Measurements from ENCODE around the gene TMEM203.

TMEM203 gene

GRCh38 chr9:137167277-137167746, 38.1 kb downstream of the TMEM203 start:
- no peak for DNase-seq (ENCODE audit: low read depth, low spot score)

DNA sequence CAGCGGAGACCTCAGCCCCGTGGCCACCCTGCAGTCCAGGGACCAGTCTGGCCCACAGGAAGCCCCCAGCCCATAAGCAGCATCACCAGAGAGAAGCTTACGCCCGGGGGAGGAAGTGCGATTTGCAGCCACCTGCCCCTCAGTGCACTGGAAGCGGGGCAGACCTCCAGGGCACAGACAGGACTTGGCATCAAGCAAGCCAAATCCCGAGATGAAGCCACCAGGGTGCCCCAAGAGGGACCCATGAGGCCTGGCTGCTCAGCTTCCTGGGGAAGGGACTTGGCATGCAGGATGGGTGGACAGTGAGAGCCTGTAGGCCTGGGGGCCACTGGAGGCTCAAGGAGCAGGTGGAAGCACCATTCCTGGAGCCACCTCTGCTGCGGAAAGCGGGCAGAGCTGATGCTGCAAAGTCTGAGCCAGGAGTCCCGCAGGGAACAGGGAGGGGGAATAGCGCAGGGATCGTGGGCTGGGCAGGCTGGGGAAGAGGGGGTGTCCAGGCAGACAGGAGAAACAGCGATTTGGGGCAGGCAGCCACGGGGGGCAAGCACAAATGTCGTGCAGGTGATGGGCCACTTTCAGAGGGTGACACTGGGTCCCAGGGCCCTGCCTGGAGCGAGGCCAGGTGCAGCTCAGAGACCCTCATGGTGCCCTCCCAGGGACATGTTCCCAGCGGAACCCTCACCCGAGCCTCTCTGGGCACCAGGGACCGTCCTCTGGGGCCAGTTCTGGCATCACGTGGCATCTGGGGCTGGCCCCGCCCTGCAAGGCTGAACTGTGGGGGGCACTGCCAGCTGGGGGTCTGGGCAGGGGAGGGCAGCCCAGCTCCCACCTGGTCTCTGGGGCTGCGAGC, 38.8 kb downstream of the TMEM203 start:
- no peak for DNase-seq (ENCODE audit: low read depth, low spot score)

- no peak for DNase-seq (ENCODE audit: low read depth, low spot score)
Measured at GRCh38 chr9:137165250-137165836, 40.1 kb downstream of the TMEM203 start.

GRCh38 chr9:137164370-137165249, 40.8 kb downstream of the TMEM203 start:
- DNase-seq (ENCODE audit: low read depth, low spot score), result no peak

DNA sequence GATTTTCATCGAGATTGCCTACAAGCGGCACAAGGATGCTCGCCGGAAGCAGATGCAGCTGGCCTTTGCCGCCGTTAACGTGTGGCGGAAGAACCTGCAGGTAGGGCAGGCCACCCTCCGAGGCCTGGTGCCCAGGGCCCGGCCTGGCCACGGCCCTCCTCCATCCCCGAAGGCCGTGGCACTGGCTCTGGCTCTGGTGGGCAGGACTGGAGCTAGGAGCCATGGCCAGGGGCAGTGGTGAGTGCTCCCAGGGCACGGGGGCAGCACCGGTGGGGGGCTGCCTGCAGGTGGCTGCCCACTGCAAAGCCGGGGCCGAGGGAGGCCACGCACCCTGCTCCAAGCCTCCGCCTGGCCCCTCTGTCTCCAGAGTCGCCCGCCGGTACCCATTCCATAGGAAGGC, 41.6 kb downstream of the TMEM203 start:
- DNase-seq (ENCODE audit: low read depth, low spot score), result no peak

GRCh38 chr9:137163365-137163715, 42.1 kb downstream of the TMEM203 start:
- no peak for DNase-seq (ENCODE audit: low read depth, low spot score)

GRCh38 chr9:137162505-137163364, 42.7 kb downstream of the TMEM203 start:
- no peak for DNase-seq (ENCODE audit: low read depth, low spot score)

- DNase-seq (ENCODE audit: low read depth, low spot score), result no peak
Measured at GRCh38 chr9:137161558-137162486, 43.6 kb downstream of the TMEM203 start.

GRCh38 chr9:137160716-137161557, 44.5 kb downstream of the TMEM203 start:
- no peak for DNase-seq (ENCODE audit: low read depth, low spot score)

DNA sequence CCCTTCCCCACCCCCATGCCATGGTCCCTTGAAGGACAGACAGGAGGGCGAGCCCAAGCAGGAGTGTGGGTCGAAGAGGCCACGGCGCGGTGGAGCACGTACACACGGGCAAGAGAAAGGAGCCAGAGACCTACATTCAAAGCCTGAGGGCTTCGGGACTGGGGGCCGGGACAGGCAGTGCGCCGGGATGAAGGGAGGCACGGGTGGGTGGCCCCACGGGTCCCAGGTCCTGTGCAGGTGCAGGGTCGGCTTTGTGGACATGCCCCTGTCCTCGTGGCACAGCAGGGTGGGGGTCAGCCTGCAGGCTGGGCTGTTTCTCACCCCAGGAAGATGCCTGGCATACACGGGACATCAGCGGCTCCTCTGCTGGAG, 45.4 kb downstream of the TMEM203 start:
- DNase-seq (ENCODE audit: low read depth, low spot score), result no peak

- DNase-seq (ENCODE audit: low read depth, low spot score), result no peak
Measured at GRCh38 chr9:137159105-137160053, 46.1 kb downstream of the TMEM203 start.

DNA sequence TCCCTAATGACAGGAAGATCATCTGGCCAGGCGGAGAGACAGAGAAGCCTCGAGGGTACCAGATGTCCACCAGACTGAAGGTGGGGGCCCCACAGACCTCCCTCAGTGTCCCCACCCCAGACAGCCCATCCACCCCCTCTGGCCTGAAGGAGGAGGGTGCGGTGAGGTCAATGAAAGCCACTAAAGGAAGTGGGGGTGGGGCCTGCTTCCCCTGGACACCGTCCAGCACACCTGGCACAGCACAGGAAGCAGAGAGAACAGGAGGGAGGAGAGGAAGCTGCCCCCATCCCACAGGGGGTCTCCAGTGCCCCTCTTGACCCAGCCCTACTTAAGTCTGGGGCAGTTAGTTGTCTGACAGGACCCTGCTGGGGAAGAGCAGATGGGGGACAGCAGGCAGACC, 46.8 kb downstream of the TMEM203 start:
- DNase-seq (ENCODE audit: low read depth, low spot score), result no peak

DNA sequence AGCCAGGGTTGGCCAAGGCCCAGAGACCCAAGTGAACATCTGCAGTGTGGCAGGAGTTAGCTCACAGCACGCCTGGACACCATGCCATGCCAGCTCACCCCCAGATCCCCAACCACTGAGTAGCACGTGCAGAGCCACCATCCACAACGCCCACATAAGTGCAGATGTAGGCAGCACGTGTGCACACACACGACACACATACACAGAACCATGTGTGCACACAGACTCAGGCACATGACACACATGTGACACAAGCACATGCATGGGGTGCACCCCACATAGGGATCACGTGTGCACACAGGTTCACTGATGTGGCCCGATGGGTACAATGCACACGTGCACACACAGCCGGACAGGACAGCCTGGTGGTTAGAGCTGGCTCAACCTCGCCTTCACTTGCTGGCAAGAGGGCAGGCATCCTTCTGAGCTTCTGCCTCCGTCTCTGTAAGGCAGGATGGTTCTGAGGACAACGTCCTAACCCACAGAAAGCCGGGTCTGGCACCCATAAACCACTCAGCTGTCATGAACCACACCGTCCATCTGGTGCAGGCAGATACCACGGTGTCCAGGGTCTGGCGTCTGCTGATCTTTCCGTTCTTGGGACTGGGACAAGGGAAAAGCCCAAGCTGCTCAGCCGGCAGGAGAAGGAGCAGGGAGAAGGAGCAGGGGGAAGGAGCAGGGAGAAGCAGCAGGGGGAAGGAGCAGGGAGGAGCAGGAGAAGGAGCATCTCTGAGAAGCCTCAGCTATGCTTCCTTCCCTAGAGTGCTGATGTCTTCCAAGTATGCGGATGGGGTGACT, 47.6 kb downstream of the TMEM203 start:
- no peak for DNase-seq (ENCODE audit: low read depth, low spot score)

GRCh38 chr9:137156567-137157375, 48.7 kb downstream of the TMEM203 start:
- DNase-seq (ENCODE audit: low read depth, low spot score), result no peak

Data from brain pericyte (primary cell).